ENCODE results near the gene IGF1R.
"Not testable (repeated sequence)": the region's sequence is repeated elsewhere in the genome, so short reads cannot be mapped to it uniquely, and the experiment has no call there.

The IGF1R gene

DNA sequence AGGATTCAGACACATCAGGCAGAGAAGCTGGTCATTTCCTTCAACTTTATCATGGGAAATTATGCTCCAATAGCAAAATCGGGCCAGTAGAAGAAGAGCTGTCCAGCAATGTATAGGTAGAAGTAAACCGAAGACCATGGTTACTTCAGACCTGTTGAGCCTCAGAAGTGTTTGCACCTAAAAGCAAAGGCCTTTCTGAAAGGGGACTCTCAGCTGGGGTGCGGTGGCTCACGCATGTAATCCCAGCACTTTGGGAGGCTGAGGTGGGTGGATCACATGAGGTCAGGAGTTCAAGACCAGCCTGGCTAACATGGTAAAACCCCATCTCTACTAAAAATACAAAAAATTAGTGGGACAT, 316.8 kb downstream of the IGF1R start:
- not testable (repeated sequence) for H3K27me3 Mint-ChIP-seq (ENCODE audit: low read depth); H3K4me3 Mint-ChIP-seq; H3K27ac Mint-ChIP-seq; H3K4me1 Mint-ChIP-seq (ENCODE audit: low read depth); DNase-seq (ENCODE audit: low spot score)
- Mint-ChIP-seq H3K36me3 (ENCODE audit: low read depth) (peaks cover 20% of the 10 kb centered on the region), H3K9me3 (peaks cover 16% of the 10 kb centered on the region)

GRCh38 chr15:98965597-98965996, 317.3 kb downstream of the IGF1R start:
- H3K27me3 Mint-ChIP-seq (ENCODE audit: low read depth), result no peaks in the 10 kb centered on the region
- no peak for DNase-seq (ENCODE audit: low spot score)
- no peak overlapping the region for H3K27ac Mint-ChIP-seq
- H3K4me1 Mint-ChIP-seq (ENCODE audit: low read depth), result no peaks in the 10 kb centered on the region
- H3K4me3 Mint-ChIP-seq, result no peak overlapping the region
- peaks cover 16% of the 10 kb centered on the region for H3K9me3 Mint-ChIP-seq
- H3K36me3 Mint-ChIP-seq (ENCODE audit: low read depth), result peaks cover 20% of the 10 kb centered on the region

- Mint-ChIP-seq H3K4me3 (no peak overlapping the region), H3K27ac (no peak overlapping the region), H3K27me3 (ENCODE audit: low read depth) (peaks cover 1% of the 10 kb centered on the region)
Measured at GRCh38 chr15:98966091-98966787, 317.9 kb downstream of the IGF1R start.

GRCh38 chr15:98967096-98967495, 318.8 kb downstream of the IGF1R start:
- H3K27ac Mint-ChIP-seq, result no peak overlapping the region
- DNase-seq (ENCODE audit: low spot score), result no peak
- peaks cover 9% of the 10 kb centered on the region for H3K36me3 Mint-ChIP-seq (ENCODE audit: low read depth)
- peaks cover 6% of the 10 kb centered on the region for H3K9me3 Mint-ChIP-seq
- no peak overlapping the region for H3K4me3 Mint-ChIP-seq
- H3K4me1 Mint-ChIP-seq (ENCODE audit: low read depth), result no peaks in the 10 kb centered on the region
- H3K27me3 Mint-ChIP-seq (ENCODE audit: low read depth), result peaks cover 2% of the 10 kb centered on the region

More at GRCh38 chr15:98966091-98966787, 317.9 kb downstream of the IGF1R start:
- peaks cover 17% of the 10 kb centered on the region for H3K36me3 Mint-ChIP-seq (ENCODE audit: low read depth)
- H3K9me3 Mint-ChIP-seq, result peaks cover 12% of the 10 kb centered on the region
- H3K4me1 Mint-ChIP-seq (ENCODE audit: low read depth), result no peaks in the 10 kb centered on the region
- no peak for DNase-seq (ENCODE audit: low spot score)

- H3K4me1 Mint-ChIP-seq (ENCODE audit: low read depth), result no peaks in the 10 kb centered on the region
- no peak overlapping the region for H3K27ac Mint-ChIP-seq
Measured at GRCh38 chr15:98967916-98968315, 319.6 kb downstream of the IGF1R start.

DNA sequence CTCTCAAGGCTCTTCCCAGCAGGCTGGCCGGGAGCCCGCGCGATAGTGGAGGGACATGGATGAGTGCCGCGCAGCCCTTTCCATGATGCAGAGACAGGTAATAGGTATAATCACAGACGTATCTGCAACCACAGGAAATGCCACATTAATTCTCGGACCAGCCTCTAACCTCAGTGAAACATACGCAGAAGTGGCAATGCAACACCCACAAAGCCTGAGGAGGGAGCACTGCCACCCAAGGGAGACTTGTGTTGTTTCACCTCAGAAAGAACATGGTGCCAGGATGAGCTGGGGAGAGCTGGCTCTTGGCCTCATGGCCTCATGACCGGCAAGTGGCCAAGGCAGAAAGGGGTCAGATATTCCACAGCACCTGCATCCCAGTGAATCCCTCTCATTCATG, 320.2 kb downstream of the IGF1R start:
- no peak for DNase-seq (ENCODE audit: low spot score)
- H3K9me3 Mint-ChIP-seq, result no peaks in the 10 kb centered on the region
- no peak overlapping the region for H3K4me3 Mint-ChIP-seq
- peaks cover 1% of the 10 kb centered on the region for H3K36me3 Mint-ChIP-seq (ENCODE audit: low read depth)
- no peaks in the 10 kb centered on the region for H3K4me1 Mint-ChIP-seq (ENCODE audit: low read depth)
- no peak overlapping the region for H3K27ac Mint-ChIP-seq
- H3K27me3 Mint-ChIP-seq (ENCODE audit: low read depth), result peaks cover 2% of the 10 kb centered on the region

More at GRCh38 chr15:98967916-98968315, 319.6 kb downstream of the IGF1R start:
- Mint-ChIP-seq H3K27me3 (ENCODE audit: low read depth) (peaks cover 2% of the 10 kb centered on the region), H3K36me3 (ENCODE audit: low read depth) (peaks cover 1% of the 10 kb centered on the region), H3K9me3 (no peaks in the 10 kb centered on the region), H3K4me3 (no peak overlapping the region)
- no peak for DNase-seq (ENCODE audit: low spot score)

DNA sequence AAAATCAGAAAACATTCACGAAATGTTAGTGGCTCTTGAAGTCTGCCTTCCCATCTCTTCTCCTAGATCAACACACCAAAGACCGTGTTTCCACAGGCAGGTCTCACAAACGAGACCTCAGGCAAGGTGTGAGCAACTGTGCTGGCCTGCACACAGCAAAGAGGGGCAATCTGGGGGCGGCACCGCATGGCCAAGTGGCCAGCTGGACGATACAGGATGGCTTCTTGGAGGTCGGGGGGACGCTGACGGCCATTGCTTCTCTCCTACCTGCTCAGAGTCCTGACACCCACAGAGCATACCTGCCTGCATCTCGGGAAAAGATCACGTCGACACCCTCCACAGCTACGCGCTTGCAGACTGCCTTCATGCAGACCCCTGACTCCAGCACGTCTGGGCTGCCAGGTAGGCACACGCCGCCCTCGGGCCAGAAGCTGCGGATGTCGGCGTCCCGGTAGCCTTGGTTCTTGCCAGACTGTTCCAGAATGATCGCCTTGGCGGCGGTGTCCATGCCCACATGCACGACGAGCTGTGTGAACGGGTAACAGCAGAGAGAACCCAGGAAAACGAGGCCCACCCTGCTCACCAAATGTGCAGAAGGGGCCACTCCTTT, 320.9 kb downstream of the IGF1R start:
- no peaks in the 10 kb centered on the region for H3K4me1 Mint-ChIP-seq (ENCODE audit: low read depth)
- H3K27me3 Mint-ChIP-seq (ENCODE audit: low read depth), result peaks cover 2% of the 10 kb centered on the region
- no peak for DNase-seq (ENCODE audit: low spot score)
- peaks cover 1% of the 10 kb centered on the region for H3K36me3 Mint-ChIP-seq (ENCODE audit: low read depth)
- no peaks in the 10 kb centered on the region for H3K9me3 Mint-ChIP-seq
- H3K27ac Mint-ChIP-seq, result no peak overlapping the region
- H3K4me3 Mint-ChIP-seq, result no peak overlapping the region

- H3K27ac Mint-ChIP-seq, result no peak overlapping the region
- no peak for DNase-seq (ENCODE audit: low spot score)
- no peaks in the 10 kb centered on the region for H3K4me1 Mint-ChIP-seq (ENCODE audit: low read depth)
- no peaks in the 10 kb centered on the region for H3K36me3 Mint-ChIP-seq (ENCODE audit: low read depth)
- peaks cover 2% of the 10 kb centered on the region for H3K27me3 Mint-ChIP-seq (ENCODE audit: low read depth)
- H3K9me3 Mint-ChIP-seq, result no peaks in the 10 kb centered on the region
- H3K4me3 Mint-ChIP-seq, result no peak overlapping the region
Measured at GRCh38 chr15:98970799-98971198, 322.5 kb downstream of the IGF1R start.

- Mint-ChIP-seq H3K4me1 (ENCODE audit: low read depth) (no peaks in the 10 kb centered on the region), H3K4me3 (no peak overlapping the region), H3K27ac (no peak overlapping the region), H3K9me3 (no peaks in the 10 kb centered on the region), H3K27me3 (ENCODE audit: low read depth) (no peaks in the 10 kb centered on the region), H3K36me3 (ENCODE audit: low read depth) (no peaks in the 10 kb centered on the region)
- no peak for DNase-seq (ENCODE audit: low spot score)
Measured at GRCh38 chr15:98976500-98976899, 328.2 kb downstream of the IGF1R start.

DNA sequence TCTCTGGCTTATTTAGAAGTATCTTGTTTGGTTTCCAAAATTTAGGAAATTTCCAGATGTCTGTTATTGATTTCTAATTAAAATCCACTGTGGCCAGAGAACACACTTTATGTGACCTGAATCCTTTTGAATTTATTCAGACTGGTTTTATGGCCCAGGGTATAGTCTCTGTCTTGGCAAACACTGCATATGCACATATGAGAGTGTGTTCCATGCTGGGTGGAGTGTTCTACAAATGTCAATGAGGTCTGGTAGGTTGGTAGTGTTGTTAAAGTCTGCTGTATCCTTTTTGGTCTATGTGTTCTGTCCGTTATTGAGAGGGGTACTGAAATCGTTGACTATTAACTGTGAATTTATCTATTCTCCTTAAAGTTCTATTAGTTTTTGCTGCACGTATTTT, 329.1 kb downstream of the IGF1R start:
- H3K4me1 Mint-ChIP-seq (ENCODE audit: low read depth), result no peaks in the 10 kb centered on the region
- no peak overlapping the region for H3K27ac Mint-ChIP-seq
- no peaks in the 10 kb centered on the region for H3K36me3 Mint-ChIP-seq (ENCODE audit: low read depth)
- H3K27me3 Mint-ChIP-seq (ENCODE audit: low read depth), result no peaks in the 10 kb centered on the region
- no peak for DNase-seq (ENCODE audit: low spot score)
- no peaks in the 10 kb centered on the region for H3K9me3 Mint-ChIP-seq
- no peak overlapping the region for H3K4me3 Mint-ChIP-seq

DNA sequence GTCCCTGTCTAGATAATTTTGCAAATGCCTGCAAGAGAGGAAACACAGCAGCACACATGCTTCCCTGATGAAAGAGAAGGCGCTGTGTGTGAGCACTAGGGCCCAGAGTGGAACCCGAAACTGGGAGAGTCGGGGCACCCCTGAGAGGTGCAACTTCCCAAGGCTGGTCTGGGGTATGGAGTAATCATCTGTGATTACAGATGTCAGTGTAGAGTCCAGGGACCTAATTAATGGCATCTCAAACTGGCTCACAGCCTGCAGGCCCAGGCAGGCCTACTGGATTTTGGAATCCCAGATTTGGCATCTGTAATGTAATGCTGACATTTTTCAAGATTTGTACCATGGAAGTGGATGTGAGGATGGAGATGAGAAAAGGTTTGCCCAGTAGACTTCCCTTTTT, 329.8 kb downstream of the IGF1R start:
- H3K4me1 Mint-ChIP-seq (ENCODE audit: low read depth), result no peaks in the 10 kb centered on the region
- no peaks in the 10 kb centered on the region for H3K36me3 Mint-ChIP-seq (ENCODE audit: low read depth)
- H3K9me3 Mint-ChIP-seq, result no peaks in the 10 kb centered on the region
- H3K27ac Mint-ChIP-seq, result no peak overlapping the region
- no peak for DNase-seq (ENCODE audit: low spot score)
- no peaks in the 10 kb centered on the region for H3K27me3 Mint-ChIP-seq (ENCODE audit: low read depth)
- H3K4me3 Mint-ChIP-seq, result no peak overlapping the region

DNA sequence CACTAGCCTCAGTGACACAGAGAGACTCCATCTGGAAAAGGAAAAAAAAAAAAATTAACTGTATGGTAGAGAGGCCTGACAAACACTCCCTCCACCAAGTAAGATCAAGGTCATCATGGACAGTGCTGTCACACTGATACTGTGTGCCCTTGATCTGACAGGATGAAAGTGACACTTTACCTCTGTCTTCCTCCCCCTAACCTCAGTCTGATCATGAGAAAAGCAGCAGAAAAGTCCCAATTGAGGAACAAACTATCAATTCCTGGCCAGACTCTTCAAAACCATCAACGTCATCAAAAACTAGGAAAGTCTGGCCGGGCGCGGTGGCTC, 332.5 kb downstream of the IGF1R start:
- peaks cover 1% of the 10 kb centered on the region for H3K9me3 Mint-ChIP-seq
- no peak overlapping the region for H3K4me3 Mint-ChIP-seq
- no peaks in the 10 kb centered on the region for H3K36me3 Mint-ChIP-seq (ENCODE audit: low read depth)
- no peak overlapping the region for H3K27ac Mint-ChIP-seq
- H3K4me1 Mint-ChIP-seq (ENCODE audit: low read depth), result no peaks in the 10 kb centered on the region
- no peaks in the 10 kb centered on the region for H3K27me3 Mint-ChIP-seq (ENCODE audit: low read depth)
- no peak for DNase-seq (ENCODE audit: low spot score)

- Mint-ChIP-seq H3K9me3 (peaks cover 9% of the 10 kb centered on the region), H3K27ac (no peak overlapping the region), H3K4me3 (no peak overlapping the region), H3K27me3 (ENCODE audit: low read depth) (no peaks in the 10 kb centered on the region), H3K4me1 (ENCODE audit: low read depth) (no peaks in the 10 kb centered on the region), H3K36me3 (ENCODE audit: low read depth) (no peaks in the 10 kb centered on the region)
- no peak for DNase-seq (ENCODE audit: low spot score)
Measured at GRCh38 chr15:98981851-98982722, 333.7 kb downstream of the IGF1R start.

DNA sequence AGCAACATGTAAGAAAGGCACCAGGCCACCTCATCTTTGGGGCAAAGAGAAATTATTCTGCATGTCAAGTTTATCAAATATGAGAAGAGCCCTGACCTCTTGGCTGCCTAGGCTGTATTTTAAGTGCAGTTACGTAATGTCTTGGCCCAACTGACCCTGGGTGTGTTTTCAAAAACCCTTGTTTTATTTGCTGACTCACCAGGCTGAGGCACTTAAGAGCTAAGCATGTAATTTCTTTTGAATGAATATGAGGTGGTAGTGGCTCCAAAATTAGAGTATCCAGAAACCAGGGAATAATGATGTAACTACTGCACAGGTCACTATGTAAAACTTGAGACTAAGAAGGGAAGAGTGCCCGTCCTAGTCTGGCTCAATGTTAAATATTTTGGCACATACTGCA, 335.0 kb downstream of the IGF1R start:
- Mint-ChIP-seq H3K4me1 (ENCODE audit: low read depth) (no peaks in the 10 kb centered on the region), H3K27me3 (ENCODE audit: low read depth) (no peaks in the 10 kb centered on the region), H3K9me3 (peaks cover 9% of the 10 kb centered on the region), H3K36me3 (ENCODE audit: low read depth) (no peaks in the 10 kb centered on the region), H3K4me3 (no peak overlapping the region), H3K27ac (no peak overlapping the region)
- DNase-seq (ENCODE audit: low spot score), result no peak

All from T-helper 2 cell treated with Interferon-gamma antibody and Interleukin-4, amounts not matched to agents 5 μg/mL and 100 μg/mL, for 36 hours (primary cell).